A549 (cell line): Measurements from ENCODE around the gene CDH2. TPM values are rescaled to one million over a fixed set of nuclear protein-coding genes. Genes with fewer than 3 reads are reported as not detected.

Experiments used
- ATAC-seq, 2 experiments: fragments of 200-7000 bp in 1 of 2; fragments of >200 bp in 1 of 2; cut with Nextera tagmentation in 1 of 2; cut with Tn5 transposase in 1 of 2; 3 replicates each; pipeline versions ENCODE4 v1.8.0 to v1.9.1; 2018 to 2020; ENCODE audit warnings: mild to moderate bottlenecking in 1 of 2, moderate library complexity in 1 of 2
- CTCF ChIA-PET: fragments of 300-600 bp; sonication (Branson Sonifier 250); formaldehyde crosslinking; extraction: SDS; loops from one replicate; lab custom pipeline; 2021; ENCODE audit warnings: antibody characterized with exemption, inconsistent platforms; lab: Yijun Ruan, JAX
- POLR2A ChIA-PET: fragments of 350-600 bp; formaldehyde crosslinking; extraction: SDS; loops from one replicate; lab custom pipeline; 2021; ENCODE audit warnings: antibody characterized with exemption, inconsistent platforms; lab: Yijun Ruan, JAX
- DNase-seq, 2 experiments: peaks; one replicate each; pipeline versions ENCODE4 v3.0.0 to v3.0.0-alpha.2; 2011 to 2016; ENCODE audit warnings: low read depth in 1 of 2, low spot score in 1 of 2
- FAIRE-seq: peaks from 2 replicates; lab custom pipeline; 2011; peaks lifted over from hg19 to GRCh38; lab: Jason Lieb, UNC
- H3K27ac ChIP-seq, 2 experiments: fragments of >200 bp; sonication (Bioruptor Twin); formaldehyde crosslinking; 3 replicates each; pipeline ENCODE4 v1.5.1; 2016 to 2017
- H3K4me1 ChIP-seq: fragments of >200 bp; sonication (Bioruptor Twin); formaldehyde crosslinking; 3 replicates; pipeline ENCODE4 v1.6.1; 2016
- H3K4me2 ChIP-seq: fragments of >200 bp; sonication (Bioruptor Twin); formaldehyde crosslinking; 3 replicates; pipeline ENCODE4 v1.6.1; 2016
- H3K4me3 ChIP-seq: fragments of >200 bp; sonication (Bioruptor Twin); formaldehyde crosslinking; 3 replicates; pipeline ENCODE4 v1.5.1; 2016
- H3K9me3 ChIP-seq: fragments of >200 bp; sonication (Bioruptor Twin); formaldehyde crosslinking; 3 replicates; pipeline ENCODE4 v1.6.1; 2016
- CBX2 ChIP-seq: fragments of 200-600 bp; sonication (generic); IDR thresholded peaks from 2 replicates; pipeline ENCODE4 v1.6.1; 2016; ENCODE audit warnings: low read depth, mild to moderate bottlenecking, borderline replicate concordance
- CBX8 ChIP-seq: fragments of 200-600 bp; sonication (generic); IDR thresholded peaks from 2 replicates; pipeline ENCODE4 v1.6.1; 2016
- CHD4 ChIP-seq: fragments of 200-600 bp; sonication (generic); IDR thresholded peaks from 2 replicates; pipeline ENCODE4 v1.6.1; 2016; ENCODE audit warnings: antibody characterized with exemption, mild to moderate bottlenecking, borderline replicate concordance
- EHF ChIP-seq: fragments of 250-450 bp; sonication (Bioruptor Pico); IDR thresholded peaks from 2 replicates; pipeline ENCODE4 v1.5.0; 2020; ENCODE audit warnings: mild to moderate bottlenecking
- EHMT2 ChIP-seq: fragments of 200-600 bp; sonication (generic); IDR thresholded peaks from 2 replicates; pipeline ENCODE4 v1.6.1; 2016; ENCODE audit warnings: antibody characterized with exemption, low read depth, mild to moderate bottlenecking, moderate library complexity
- EP300 ChIP-seq, 2 experiments: fragments of >200 bp; sonication (Bioruptor Twin); formaldehyde crosslinking; IDR thresholded peaks; 2 replicates in 1 of 2; 3 replicates in 1 of 2; pipeline ENCODE4 v1.6.1; 2016 to 2017
- GATA3 ChIP-seq: IDR thresholded peaks from 2 replicates; pipeline ENCODE4 v1.6.1; 2012; ENCODE audit warnings: borderline replicate concordance
- HOXA7 ChIP-seq: fragments of 250-450 bp; sonication (Bioruptor Pico); IDR thresholded peaks from 2 replicates; pipeline ENCODE4 v1.5.0; 2020; ENCODE audit warnings: mild to moderate bottlenecking, moderate library complexity
- HOXB5 ChIP-seq: fragments of 250-450 bp; sonication (Bioruptor Pico); IDR thresholded peaks from 2 replicates; pipeline ENCODE4 v1.5.0; 2020; ENCODE audit warnings: mild to moderate bottlenecking, moderate library complexity
- JUNB ChIP-seq: fragments of >200 bp; sonication (Bioruptor Twin); formaldehyde crosslinking; IDR thresholded peaks from 2 replicates; pipeline ENCODE4 v1.6.1; 2016
- KDM5A ChIP-seq: fragments of 200-600 bp; sonication (generic); IDR thresholded peaks from 2 replicates; pipeline ENCODE4 v1.6.1; 2016; ENCODE audit warnings: antibody characterized with exemption, mild to moderate bottlenecking
- MAZ ChIP-seq: fragments of 150-350 bp; IDR thresholded peaks from 2 replicates; pipeline ENCODE4 v1.6.1; 2014; ENCODE audit warnings: antibody characterized with exemption, low read depth, low read length, borderline replicate concordance
- MYC ChIP-seq: IDR thresholded peaks from 2 replicates; pipeline ENCODE4 v1.6.1; 2012; ENCODE audit warnings: mild to moderate bottlenecking, inconsistent platforms, low read length, improper control_type of control experiment, borderline replicate concordance
- POLR2A ChIP-seq: IDR thresholded peaks from 2 replicates; pipeline ENCODE4 v1.6.1; 2012; ENCODE audit warnings: mild to moderate bottlenecking, low read length
- POLR2AphosphoS2 ChIP-seq: conservative IDR thresholded peaks from 2 replicates; pipeline ENCODE4 v1.6.1; 2012; ENCODE audit warnings: low read length, improper control_type of control experiment, inconsistent platforms
- RARB ChIP-seq: fragments of 250-450 bp; sonication (Bioruptor Pico); IDR thresholded peaks from 2 replicates; pipeline ENCODE4 v1.8.0; 2021; ENCODE audit warnings: mild to moderate bottlenecking, moderate library complexity
- TFCP2L1 ChIP-seq: fragments of 250-450 bp; sonication (Bioruptor Pico); IDR thresholded peaks from 2 replicates; pipeline ENCODE4 v1.5.0; 2021; ENCODE audit warnings: mild to moderate bottlenecking
- TP53 ChIP-seq: fragments of 250-450 bp; sonication (Bioruptor Pico); IDR thresholded peaks from 2 replicates; pipeline ENCODE4 v1.5.0; 2021; ENCODE audit warnings: mild to moderate bottlenecking, moderate library complexity
- WGBS: methylation state at CpG from one replicate; pipeline ENCODE4 v1.1.6; 2017; ENCODE audit errors: missing lambda C conversion rate; 5-methylcytosine and 5-hydroxymethylcytosine counted together
- polyA plus RNA-seq, 4 experiments: library from polyadenylated mRNA; depleted of rRNA in 3 of 4; stranded (reverse); fragments of >200 nt; fragmentation: RNase III in 1 of 4; extraction: RNeasy Plus Mini Kit Qiagen cat#74134 plus additional on column Dnase treatment in 1 of 4; gene quantifications; 2 replicates in 3 of 4; 3 replicates in 1 of 4; pipeline ENCODE4 v1.2.3, GENCODE V29; 2011 to 2017
- TF ChIP-seq, protein P1 (sequence below): fragments of 200-600 bp; sonication (generic); IDR thresholded peaks from 2 replicates; pipeline ENCODE4 v1.6.1; 2016; ENCODE audit warnings: antibody characterized with exemption, mild to moderate bottlenecking, moderate library complexity
- TF ChIP-seq, protein P2 (sequence below): fragments of 250-450 bp; sonication (Bioruptor Pico); IDR thresholded peaks from 2 replicates; pipeline ENCODE4 v1.5.0; 2021; ENCODE audit warnings: mild to moderate bottlenecking, moderate library complexity, borderline replicate concordance
- TF ChIP-seq, protein P3 (sequence below): IDR thresholded peaks from 2 replicates; pipeline ENCODE4 v1.6.1; 2012
- TF ChIP-seq, protein P4 (sequence below): IDR thresholded peaks from 2 replicates; pipeline ENCODE4 v1.6.1; 2012; ENCODE audit warnings: low read depth, borderline replicate concordance

CDH2 gene
- polyA plus RNA-seq, 2 of the 4 experiments (the other 2 are of a cell fraction): 54.0 to 71.9 TPM

DNA sequence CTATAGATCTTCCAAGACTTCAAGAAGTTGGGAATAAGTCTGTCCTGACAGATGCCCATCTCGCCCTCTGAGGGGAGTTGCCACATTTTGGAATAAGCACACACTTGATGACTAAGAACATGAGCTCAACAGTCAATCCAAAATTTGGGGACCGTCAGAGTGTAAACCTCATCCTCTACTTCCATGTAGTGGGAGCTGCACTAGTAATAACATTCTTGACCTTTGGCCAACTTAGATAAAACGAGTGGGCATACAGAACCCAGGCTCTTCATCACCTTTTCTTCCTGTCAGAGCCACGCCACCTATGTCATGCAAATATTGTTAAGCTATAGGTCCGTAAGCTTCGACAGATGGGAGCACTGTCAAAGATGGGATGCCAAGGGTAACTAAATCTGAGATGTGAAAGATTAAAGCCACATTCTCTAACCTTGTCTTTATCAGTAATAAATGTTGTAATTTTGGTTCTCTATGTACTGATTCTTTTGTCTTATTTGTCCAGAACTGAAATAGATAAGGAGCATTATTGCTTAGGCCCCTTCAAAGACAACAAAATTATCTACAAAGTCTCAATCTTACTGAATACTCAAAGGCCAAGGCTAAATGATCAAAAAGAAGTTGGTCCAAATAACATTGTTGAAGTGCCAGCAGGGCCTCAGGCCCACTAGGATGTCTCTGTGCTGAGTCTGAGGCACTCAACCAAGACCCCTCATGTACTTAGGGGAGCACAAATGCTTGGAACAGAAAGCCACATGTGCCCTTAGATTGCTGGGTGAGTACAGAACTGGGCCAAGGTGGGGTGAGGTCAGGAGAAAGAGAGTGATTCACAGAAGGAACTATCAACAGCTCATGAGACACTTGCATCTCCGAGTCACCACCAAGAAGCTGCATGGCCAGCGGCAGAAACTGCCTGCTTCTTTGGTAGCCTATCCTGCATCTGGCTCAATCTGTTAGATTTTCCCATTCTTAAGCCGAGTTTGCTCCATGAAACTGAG, 15.0 kb downstream of the CDH2 start:
- peak; percentile 69 to 71; a peak in 4 of 6 replicates for ATAC-seq
- FAIRE-seq: no peak
- DNase-seq: peak in 1 of 2 experiments; percentile 13
- H3K4me2 ChIP-seq: peak overlapping the region; percentile 33; the same call in 2 of the 3 replicates
- TF ChIP-seq TFCP2L1 (CRISPR knock-in tag): no peak
- TF ChIP-seq JUNB: no peak
- TF ChIP-seq, protein P1, sequence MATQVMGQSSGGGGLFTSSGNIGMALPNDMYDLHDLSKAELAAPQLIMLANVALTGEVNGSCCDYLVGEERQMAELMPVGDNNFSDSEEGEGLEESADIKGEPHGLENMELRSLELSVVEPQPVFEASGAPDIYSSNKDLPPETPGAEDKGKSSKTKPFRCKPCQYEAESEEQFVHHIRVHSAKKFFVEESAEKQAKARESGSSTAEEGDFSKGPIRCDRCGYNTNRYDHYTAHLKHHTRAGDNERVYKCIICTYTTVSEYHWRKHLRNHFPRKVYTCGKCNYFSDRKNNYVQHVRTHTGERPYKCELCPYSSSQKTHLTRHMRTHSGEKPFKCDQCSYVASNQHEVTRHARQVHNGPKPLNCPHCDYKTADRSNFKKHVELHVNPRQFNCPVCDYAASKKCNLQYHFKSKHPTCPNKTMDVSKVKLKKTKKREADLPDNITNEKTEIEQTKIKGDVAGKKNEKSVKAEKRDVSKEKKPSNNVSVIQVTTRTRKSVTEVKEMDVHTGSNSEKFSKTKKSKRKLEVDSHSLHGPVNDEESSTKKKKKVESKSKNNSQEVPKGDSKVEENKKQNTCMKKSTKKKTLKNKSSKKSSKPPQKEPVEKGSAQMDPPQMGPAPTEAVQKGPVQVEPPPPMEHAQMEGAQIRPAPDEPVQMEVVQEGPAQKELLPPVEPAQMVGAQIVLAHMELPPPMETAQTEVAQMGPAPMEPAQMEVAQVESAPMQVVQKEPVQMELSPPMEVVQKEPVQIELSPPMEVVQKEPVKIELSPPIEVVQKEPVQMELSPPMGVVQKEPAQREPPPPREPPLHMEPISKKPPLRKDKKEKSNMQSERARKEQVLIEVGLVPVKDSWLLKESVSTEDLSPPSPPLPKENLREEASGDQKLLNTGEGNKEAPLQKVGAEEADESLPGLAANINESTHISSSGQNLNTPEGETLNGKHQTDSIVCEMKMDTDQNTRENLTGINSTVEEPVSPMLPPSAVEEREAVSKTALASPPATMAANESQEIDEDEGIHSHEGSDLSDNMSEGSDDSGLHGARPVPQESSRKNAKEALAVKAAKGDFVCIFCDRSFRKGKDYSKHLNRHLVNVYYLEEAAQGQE: no peak
- TF ChIP-seq, protein P2, sequence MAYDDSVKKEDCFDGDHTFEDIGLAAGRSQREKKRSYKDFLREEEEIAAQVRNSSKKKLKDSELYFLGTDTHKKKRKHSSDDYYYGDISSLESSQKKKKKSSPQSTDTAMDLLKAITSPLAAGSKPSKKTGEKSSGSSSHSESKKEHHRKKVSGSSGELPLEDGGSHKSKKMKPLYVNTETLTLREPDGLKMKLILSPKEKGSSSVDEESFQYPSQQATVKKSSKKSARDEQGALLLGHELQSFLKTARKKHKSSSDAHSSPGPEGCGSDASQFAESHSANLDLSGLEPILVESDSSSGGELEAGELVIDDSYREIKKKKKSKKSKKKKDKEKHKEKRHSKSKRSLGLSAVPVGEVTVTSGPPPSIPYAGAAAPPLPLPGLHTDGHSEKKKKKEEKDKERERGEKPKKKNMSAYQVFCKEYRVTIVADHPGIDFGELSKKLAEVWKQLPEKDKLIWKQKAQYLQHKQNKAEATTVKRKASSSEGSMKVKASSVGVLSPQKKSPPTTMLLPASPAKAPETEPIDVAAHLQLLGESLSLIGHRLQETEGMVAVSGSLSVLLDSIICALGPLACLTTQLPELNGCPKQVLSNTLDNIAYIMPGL: no peak
- TF ChIP-seq POLR2AphosphoS2: no peak
- no peak for TF ChIP-seq CBX8
- TF ChIP-seq GATA3: no peak
- TF ChIP-seq HOXB5 (CRISPR knock-in tag): no peak
- no peak for TF ChIP-seq POLR2A
- TF ChIP-seq EHF (CRISPR knock-in tag): no peak
- TF ChIP-seq TP53 (CRISPR knock-in tag): no peak
- TF ChIP-seq HOXA7 (CRISPR knock-in tag): no peak
- H3K9me3 ChIP-seq: no peaks in the 10 kb centered on the region
- peak overlapping the region in 1 of 2 experiments; percentile 21; a peak in 1 of 6 replicates for H3K27ac ChIP-seq
- peaks cover 29% of the 10 kb centered on the region; the same call in 2 of the 3 replicates for H3K4me1 ChIP-seq
- 78% methylated on average over 9 of the region's 9 CpGs for WGBS
- POLR2A ChIA-PET: no interaction called here
- CTCF ChIA-PET: interaction anchor here (0.6 to 1.2 kb wide), 3 partner anchors 9 to 54 kb away, joined by 3 read pairs; no protein-coding TSS in a partner anchor
- H3K4me3 ChIP-seq: no peak overlapping the region

DNA sequence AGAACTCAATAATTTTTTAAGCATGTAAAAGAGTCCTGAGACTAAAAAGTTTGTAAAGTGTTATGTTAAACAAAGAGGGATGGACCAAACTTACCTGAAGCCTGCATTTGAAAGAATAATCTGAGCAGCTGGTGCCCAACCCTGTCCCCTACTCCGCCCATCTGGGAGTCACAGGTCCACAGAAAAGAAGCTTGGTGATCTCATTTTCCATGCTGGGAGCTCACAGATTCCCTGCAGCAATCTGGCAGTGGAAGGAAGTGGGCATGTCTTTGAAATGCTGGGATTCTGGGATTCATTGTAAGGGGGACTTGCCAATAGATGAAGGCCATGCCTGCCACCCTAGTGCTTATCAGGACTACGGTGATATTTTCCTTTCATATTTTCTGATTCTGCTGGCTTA, 17.9 kb downstream of the CDH2 start:
- FAIRE-seq (no peak), ATAC-seq (no peak), DNase-seq (no peak)
- WGBS: 70% methylated on average over 2 of the region's 2 CpGs
- H3K4me3 ChIP-seq: no peak overlapping the region
- no peak overlapping the region for H3K27ac ChIP-seq
- H3K4me1 ChIP-seq: peaks cover 29% of the 10 kb centered on the region; the same call in 2 of the 3 replicates
- H3K9me3 ChIP-seq: no peaks in the 10 kb centered on the region
- ChIA-PET CTCF (no interaction called here), POLR2A (no interaction called here)
- peak overlapping the region; percentile 21; the same call in 2 of the 3 replicates for H3K4me2 ChIP-seq
- TF ChIP-seq CHD4: no peak
- no peak for TF ChIP-seq CBX2
- TF ChIP-seq EHMT2: no peak
- no peak for TF ChIP-seq RARB (CRISPR knock-in tag)

DNA sequence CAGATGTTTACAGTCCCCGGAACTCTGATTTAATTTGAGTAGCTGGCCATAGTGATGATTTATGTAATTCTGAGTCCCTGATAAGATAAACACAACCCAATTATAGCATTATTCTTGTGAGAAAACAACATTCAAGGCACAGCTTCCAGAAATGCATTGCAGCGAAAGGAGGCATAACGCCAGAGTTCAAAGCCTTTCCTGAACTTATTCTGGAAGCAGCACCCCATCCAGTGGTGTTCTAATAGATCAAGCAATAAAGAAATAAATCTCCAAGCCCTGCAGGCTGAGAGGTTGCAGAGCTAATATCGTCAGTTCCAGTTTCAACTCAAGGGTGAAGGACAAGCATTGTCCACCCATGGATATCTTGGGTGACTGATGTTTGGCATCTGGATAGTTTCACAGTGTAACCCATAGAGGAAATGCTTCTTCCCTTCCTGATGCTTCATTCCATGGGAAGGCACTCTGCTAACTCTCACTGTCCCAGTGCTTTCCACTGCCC, 18.8 kb downstream of the CDH2 start:
- FAIRE-seq (no peak), ATAC-seq (no peak), DNase-seq (no peak)
- Histone ChIP-seq H3K9me3 (no peaks in the 10 kb centered on the region), H3K4me1 (peaks cover 23% of the 10 kb centered on the region; the same call in 2 of the 3 replicates), H3K27ac (no peak overlapping the region), H3K4me3 (no peak overlapping the region), H3K4me2 (no peak overlapping the region)
- ChIA-PET POLR2A (no interaction called here), CTCF (no interaction called here)
- 95% methylated on average over 4 of the region's 4 CpGs for WGBS
- TF ChIP-seq, protein P2: no peak
- TF ChIP-seq, protein P3, sequence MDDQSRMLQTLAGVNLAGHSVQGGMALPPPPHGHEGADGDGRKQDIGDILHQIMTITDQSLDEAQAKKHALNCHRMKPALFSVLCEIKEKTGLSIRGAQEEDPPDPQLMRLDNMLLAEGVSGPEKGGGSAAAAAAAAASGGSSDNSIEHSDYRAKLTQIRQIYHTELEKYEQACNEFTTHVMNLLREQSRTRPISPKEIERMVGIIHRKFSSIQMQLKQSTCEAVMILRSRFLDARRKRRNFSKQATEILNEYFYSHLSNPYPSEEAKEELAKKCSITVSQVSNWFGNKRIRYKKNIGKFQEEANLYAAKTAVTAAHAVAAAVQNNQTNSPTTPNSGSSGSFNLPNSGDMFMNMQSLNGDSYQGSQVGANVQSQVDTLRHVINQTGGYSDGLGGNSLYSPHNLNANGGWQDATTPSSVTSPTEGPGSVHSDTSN: no peak
- TF ChIP-seq KDM5A (no peak), POLR2A (no peak), MYC (no peak), EP300 (IDR thresholded peaks at IDR 0.05) (no peak), MAZ (no peak)
- TF ChIP-seq, protein P4, sequence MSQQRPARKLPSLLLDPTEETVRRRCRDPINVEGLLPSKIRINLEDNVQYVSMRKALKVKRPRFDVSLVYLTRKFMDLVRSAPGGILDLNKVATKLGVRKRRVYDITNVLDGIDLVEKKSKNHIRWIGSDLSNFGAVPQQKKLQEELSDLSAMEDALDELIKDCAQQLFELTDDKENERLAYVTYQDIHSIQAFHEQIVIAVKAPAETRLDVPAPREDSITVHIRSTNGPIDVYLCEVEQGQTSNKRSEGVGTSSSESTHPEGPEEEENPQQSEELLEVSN: no peak
